HEK293 (cell line): ENCODE measurements around the gene GCK.

Experiments
- MYNN ChIP-seq: fragments of 450-650 bp; formaldehyde crosslinking; IDR thresholded peaks from 2 replicates; pipeline ENCODE4 v1.5.1; 2016; ENCODE audit warnings: missing biosample characterization, missing genetic modification characterization, borderline replicate concordance
- PRDM4 ChIP-seq: fragments of 450-650 bp; formaldehyde crosslinking; IDR thresholded peaks from 2 replicates; pipeline ENCODE4 v1.5.1; 2017; ENCODE audit warnings: missing biosample characterization, missing genetic modification characterization
- SETDB1 ChIP-seq: IDR thresholded peaks from one replicate; pipeline ENCODE4 v1.6.1; 2017; ENCODE audit warnings: mild to moderate bottlenecking, low read length, moderate library complexity, mixed read lengths; ENCODE audit not compliant: insufficient read length
- ZFP41 ChIP-seq: fragments of 450-650 bp; formaldehyde crosslinking; IDR thresholded peaks from 2 replicates; pipeline ENCODE4 v1.5.1; 2016; ENCODE audit warnings: missing biosample characterization, missing genetic modification characterization, borderline replicate concordance
- ZNF169 ChIP-seq: fragments of 450-650 bp; formaldehyde crosslinking; IDR thresholded peaks from 2 replicates; pipeline ENCODE4 v1.5.1; 2016; ENCODE audit warnings: missing biosample characterization, missing genetic modification characterization
- ZNF184 ChIP-seq: fragments of 450-650 bp; IDR thresholded peaks from 2 replicates; pipeline ENCODE4 v1.5.1; 2018; ENCODE audit warnings: missing biosample characterization, mild to moderate bottlenecking, missing genetic modification characterization
- ZNF2 ChIP-seq: fragments of 450-650 bp; formaldehyde crosslinking; IDR thresholded peaks from 2 replicates; pipeline ENCODE4 v1.5.1; 2016; ENCODE audit warnings: missing biosample characterization, missing genetic modification characterization
- ZNF223 ChIP-seq: fragments of 450-650 bp; formaldehyde crosslinking; IDR thresholded peaks from 2 replicates; pipeline ENCODE4 v1.5.1; 2016; ENCODE audit warnings: missing biosample characterization, missing genetic modification characterization
- ZNF311 ChIP-seq: fragments of 450-650 bp; formaldehyde crosslinking; IDR thresholded peaks from 2 replicates; pipeline ENCODE4 v1.5.1; 2017; ENCODE audit warnings: missing biosample characterization, missing genetic modification characterization, borderline replicate concordance
- ZNF391 ChIP-seq: fragments of 450-650 bp; formaldehyde crosslinking; IDR thresholded peaks from 2 replicates; pipeline ENCODE4 v1.5.1; 2016; ENCODE audit warnings: low read depth, missing biosample characterization, missing genetic modification characterization, borderline replicate concordance
- ZNF501 ChIP-seq: fragments of 450-650 bp; formaldehyde crosslinking; IDR thresholded peaks from 2 replicates; pipeline ENCODE4 v1.5.1; 2016; ENCODE audit warnings: missing biosample characterization, missing genetic modification characterization
- ZNF529 ChIP-seq: fragments of 450-650 bp; formaldehyde crosslinking; IDR thresholded peaks from 2 replicates; pipeline ENCODE4 v1.5.1; 2017; ENCODE audit warnings: missing genetic modification characterization, missing biosample characterization; ENCODE audit not compliant: insufficient replicate concordance
- ZNF600 ChIP-seq: fragments of 450-650 bp; formaldehyde crosslinking; IDR thresholded peaks from 2 replicates; pipeline ENCODE4 v1.5.1; 2016; ENCODE audit warnings: missing biosample characterization, missing genetic modification characterization
- ZNF660 ChIP-seq: fragments of 450-650 bp; IDR thresholded peaks from 2 replicates; pipeline ENCODE4 v1.5.1; 2018; ENCODE audit warnings: missing biosample characterization, mild to moderate bottlenecking, missing genetic modification characterization
- ZNF707 ChIP-seq: fragments of 450-650 bp; formaldehyde crosslinking; IDR thresholded peaks from 2 replicates; pipeline ENCODE4 v1.5.1; 2016; ENCODE audit warnings: missing biosample characterization, missing genetic modification characterization
- TF ChIP-seq, protein P1 (sequence below): fragments of 450-650 bp; formaldehyde crosslinking; optimal IDR thresholded peaks from 2 replicates; pipeline ENCODE3; 2016; ENCODE audit warnings: missing biosample characterization, mild to moderate bottlenecking, missing genetic modification characterization
- TF ChIP-seq, protein P2 (sequence below): fragments of 450-650 bp; formaldehyde crosslinking; IDR thresholded peaks from 2 replicates; pipeline ENCODE4 v1.5.1; 2016; ENCODE audit warnings: missing biosample characterization, missing genetic modification characterization
- TF ChIP-seq, protein P3 (sequence below): fragments of 450-650 bp; formaldehyde crosslinking; IDR thresholded peaks from 2 replicates; pipeline ENCODE4 v1.5.1; 2016; ENCODE audit warnings: missing biosample characterization, missing genetic modification characterization
- TF ChIP-seq, protein P4 (sequence below): fragments of 450-650 bp; formaldehyde crosslinking; IDR thresholded peaks from 2 replicates; pipeline ENCODE4 v1.5.1; 2016; ENCODE audit warnings: missing biosample characterization, missing genetic modification characterization

The GCK gene

GRCh38 chr7:44184206-44184872 is 4.9 kb downstream of the GCK start (continued):
- TF ChIP-seq PRDM4 (no peak), ZNF184 (peak; percentile 27; the same call in 1 of the 2 replicates), ZNF660 (tag by site-specific recombination) (peak; percentile 17; the same call in 1 of the 2 replicates), ZNF2 (tag by site-specific recombination) (no peak), ZNF391 (tag by site-specific recombination) (no peak), MYNN (tag by site-specific recombination) (no peak), ZFP41 (tag by site-specific recombination) (no peak), ZNF529 (tag by site-specific recombination) (no peak), ZNF600 (tag by site-specific recombination) (peak; percentile 61; the same call in 1 of the 2 replicates), ZNF311 (tag by site-specific recombination) (no peak), ZNF169 (no peak), ZNF223 (tag by site-specific recombination) (no peak), SETDB1 (no peak), ZNF501 (tag by site-specific recombination) (no peak), ZNF707 (tag by site-specific recombination) (no peak)
- TF ChIP-seq, protein P1, sequence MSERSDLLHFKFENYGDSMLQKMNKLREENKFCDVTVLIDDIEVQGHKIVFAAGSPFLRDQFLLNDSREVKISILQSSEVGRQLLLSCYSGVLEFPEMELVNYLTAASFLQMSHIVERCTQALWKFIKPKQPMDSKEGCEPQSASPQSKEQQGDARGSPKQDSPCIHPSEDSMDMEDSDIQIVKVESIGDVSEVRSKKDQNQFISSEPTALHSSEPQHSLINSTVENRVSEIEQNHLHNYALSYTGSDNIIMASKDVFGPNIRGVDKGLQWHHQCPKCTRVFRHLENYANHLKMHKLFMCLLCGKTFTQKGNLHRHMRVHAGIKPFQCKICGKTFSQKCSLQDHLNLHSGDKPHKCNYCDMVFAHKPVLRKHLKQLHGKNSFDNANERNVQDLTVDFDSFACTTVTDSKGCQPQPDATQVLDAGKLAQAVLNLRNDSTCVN (tag by site-specific recombination): no peak
- TF ChIP-seq, protein P2, sequence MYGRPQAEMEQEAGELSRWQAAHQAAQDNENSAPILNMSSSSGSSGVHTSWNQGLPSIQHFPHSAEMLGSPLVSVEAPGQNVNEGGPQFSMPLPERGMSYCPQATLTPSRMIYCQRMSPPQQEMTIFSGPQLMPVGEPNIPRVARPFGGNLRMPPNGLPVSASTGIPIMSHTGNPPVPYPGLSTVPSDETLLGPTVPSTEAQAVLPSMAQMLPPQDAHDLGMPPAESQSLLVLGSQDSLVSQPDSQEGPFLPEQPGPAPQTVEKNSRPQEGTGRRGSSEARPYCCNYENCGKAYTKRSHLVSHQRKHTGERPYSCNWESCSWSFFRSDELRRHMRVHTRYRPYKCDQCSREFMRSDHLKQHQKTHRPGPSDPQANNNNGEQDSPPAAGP (tag by site-specific recombination): peak; percentile 34; the same call in 1 of the 2 replicates
- TF ChIP-seq, protein P3, sequence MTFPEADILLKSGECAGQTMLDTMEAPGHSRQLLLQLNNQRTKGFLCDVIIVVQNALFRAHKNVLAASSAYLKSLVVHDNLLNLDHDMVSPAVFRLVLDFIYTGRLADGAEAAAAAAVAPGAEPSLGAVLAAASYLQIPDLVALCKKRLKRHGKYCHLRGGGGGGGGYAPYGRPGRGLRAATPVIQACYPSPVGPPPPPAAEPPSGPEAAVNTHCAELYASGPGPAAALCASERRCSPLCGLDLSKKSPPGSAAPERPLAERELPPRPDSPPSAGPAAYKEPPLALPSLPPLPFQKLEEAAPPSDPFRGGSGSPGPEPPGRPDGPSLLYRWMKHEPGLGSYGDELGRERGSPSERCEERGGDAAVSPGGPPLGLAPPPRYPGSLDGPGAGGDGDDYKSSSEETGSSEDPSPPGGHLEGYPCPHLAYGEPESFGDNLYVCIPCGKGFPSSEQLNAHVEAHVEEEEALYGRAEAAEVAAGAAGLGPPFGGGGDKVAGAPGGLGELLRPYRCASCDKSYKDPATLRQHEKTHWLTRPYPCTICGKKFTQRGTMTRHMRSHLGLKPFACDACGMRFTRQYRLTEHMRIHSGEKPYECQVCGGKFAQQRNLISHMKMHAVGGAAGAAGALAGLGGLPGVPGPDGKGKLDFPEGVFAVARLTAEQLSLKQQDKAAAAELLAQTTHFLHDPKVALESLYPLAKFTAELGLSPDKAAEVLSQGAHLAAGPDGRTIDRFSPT (tag by site-specific recombination): peak; percentile 61
- TF ChIP-seq, protein P4, sequence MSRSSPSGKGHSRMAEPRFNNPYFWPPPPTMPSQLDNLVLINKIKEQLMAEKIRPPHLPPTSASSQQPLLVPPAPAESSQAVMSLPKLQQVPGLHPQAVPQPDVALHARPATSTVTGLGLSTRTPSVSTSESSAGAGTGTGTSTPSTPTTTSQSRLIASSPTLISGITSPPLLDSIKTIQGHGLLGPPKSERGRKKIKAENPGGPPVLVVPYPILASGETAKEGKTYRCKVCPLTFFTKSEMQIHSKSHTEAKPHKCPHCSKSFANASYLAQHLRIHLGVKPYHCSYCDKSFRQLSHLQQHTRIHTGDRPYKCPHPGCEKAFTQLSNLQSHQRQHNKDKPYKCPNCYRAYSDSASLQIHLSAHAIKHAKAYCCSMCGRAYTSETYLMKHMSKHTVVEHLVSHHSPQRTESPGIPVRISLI (tag by site-specific recombination): no peak
